ENCODE data around the gene IL17C.

IL17C gene

GRCh38 chr16:88634141-88634993 lies 4.0 kb upstream of the IL17C start:
- Mint-ChIP-seq H3K27me3 (no peaks in the 10 kb centered on the region), H3K4me1 (ENCODE audit: low read depth in 2 of 2) (peaks cover 24 to 28% of the 10 kb centered on the region in 2 donors), H3K36me3 (ENCODE audit: insufficient read depth) (peaks cover 76% of the 10 kb centered on the region), H3K27ac (peak overlapping the region; percentile 82 to 87), H3K4me3 (peak overlapping the region; percentile 86 to 87), H3K9me3 (peaks cover 0 to 3% of the 10 kb centered on the region in 2 donors)
- peak; percentile 45 for ATAC-seq (replicated peaks)
- DNase-seq: peak; percentile 62 to 71 (median 67)

- DNase-seq (no peak), ATAC-seq (replicated peaks) (no peak)
- Mint-ChIP-seq H3K27me3 (peaks cover 0 to 3% of the 10 kb centered on the region in 2 donors), H3K9me3 (peaks cover 0 to 3% of the 10 kb centered on the region in 2 donors), H3K36me3 (ENCODE audit: insufficient read depth) (peaks cover 73% of the 10 kb centered on the region), H3K4me1 (ENCODE audit: low read depth in 2 of 2) (peaks cover 27 to 31% of the 10 kb centered on the region in 2 donors), H3K4me3 (peak overlapping the region; percentile 86 to 87), H3K27ac (peak overlapping the region; percentile 82 to 87)
These were observed 3.2 kb upstream of the IL17C start for GRCh38 chr16:88634994-88635670.

- H3K4me1 Mint-ChIP-seq (ENCODE audit: low read depth in 2 of 2): peaks cover 33 to 37% of the 10 kb centered on the region in 2 donors
- DNase-seq (no peak), ATAC-seq (replicated peaks) (no peak)
- H3K27me3 Mint-ChIP-seq: peaks cover 0 to 9% of the 10 kb centered on the region in 2 donors
- peak overlapping the region; percentile 82 to 87 for H3K27ac Mint-ChIP-seq
- H3K4me3 Mint-ChIP-seq: peak overlapping the region; percentile 86 to 87
- peaks cover 79% of the 10 kb centered on the region for H3K36me3 Mint-ChIP-seq (ENCODE audit: insufficient read depth)
- H3K9me3 Mint-ChIP-seq: peaks cover 0 to 3% of the 10 kb centered on the region in 2 donors
These were observed 2.6 kb upstream of the IL17C start for GRCh38 chr16:88635671-88636319.

GRCh38 chr16:88636488-88637265 lies 1.7 kb upstream of the IL17C start:
- H3K9me3 Mint-ChIP-seq: peaks cover 0 to 3% of the 10 kb centered on the region in 2 donors
- ATAC-seq (replicated peaks): no peak
- H3K27ac Mint-ChIP-seq: peak overlapping the region; percentile 82 to 93

GRCh38 chr16:88639231-88640038 lies 1.1 kb downstream of the IL17C start:
- peaks cover 0 to 3% of the 10 kb centered on the region in 2 donors for H3K9me3 Mint-ChIP-seq
- no peak for DNase-seq
- ATAC-seq (replicated peaks): no peak
- H3K36me3 Mint-ChIP-seq (ENCODE audit: insufficient read depth): peaks cover 69% of the 10 kb centered on the region
- H3K27ac Mint-ChIP-seq: peak overlapping the region in 1 of 2 donors; percentile 82
- H3K4me3 Mint-ChIP-seq: peak overlapping the region in 1 of 2 donors; percentile 64
- H3K27me3 Mint-ChIP-seq: peaks cover 0 to 9% of the 10 kb centered on the region in 2 donors
- peaks cover 42% of the 10 kb centered on the region in 2 donors for H3K4me1 Mint-ChIP-seq (ENCODE audit: low read depth in 2 of 2)

More at GRCh38 chr16:88636488-88637265, 1.7 kb upstream of the IL17C start:
- Mint-ChIP-seq H3K4me1 (ENCODE audit: low read depth in 2 of 2) (peaks cover 33 to 37% of the 10 kb centered on the region in 2 donors), H3K36me3 (ENCODE audit: insufficient read depth) (peaks cover 76% of the 10 kb centered on the region), H3K4me3 (peak overlapping the region; percentile 67 to 87), H3K27me3 (peaks cover 0 to 9% of the 10 kb centered on the region in 2 donors)
- no peak for DNase-seq

GRCh38 chr16:88640039-88640495 lies 1.7 kb downstream of the IL17C start:
- Mint-ChIP-seq H3K4me3 (peak overlapping the region; percentile 45 to 64), H3K27me3 (peaks cover 0 to 9% of the 10 kb centered on the region in 2 donors), H3K36me3 (ENCODE audit: insufficient read depth) (peaks cover 70% of the 10 kb centered on the region), H3K27ac (peak overlapping the region in 1 of 2 donors; percentile 82), H3K4me1 (ENCODE audit: low read depth in 2 of 2) (peaks cover 44 to 48% of the 10 kb centered on the region in 2 donors), H3K9me3 (peaks cover 0 to 3% of the 10 kb centered on the region in 2 donors)
- DNase-seq (no peak), ATAC-seq (replicated peaks) (no peak)

- DNase-seq: no peak
- peak overlapping the region; percentile 45 to 64 for H3K4me3 Mint-ChIP-seq
- H3K9me3 Mint-ChIP-seq: peaks cover 0 to 3% of the 10 kb centered on the region in 2 donors
- H3K4me1 Mint-ChIP-seq (ENCODE audit: low read depth in 2 of 2): peaks cover 43 to 46% of the 10 kb centered on the region in 2 donors
- H3K36me3 Mint-ChIP-seq (ENCODE audit: insufficient read depth): peaks cover 70% of the 10 kb centered on the region
- peak overlapping the region; percentile 49 to 82 for H3K27ac Mint-ChIP-seq
- H3K27me3 Mint-ChIP-seq: peaks cover 0 to 9% of the 10 kb centered on the region in 2 donors
- no peak for ATAC-seq (replicated peaks)
These were observed 2.3 kb downstream of the IL17C start for GRCh38 chr16:88640498-88641247.

- Mint-ChIP-seq H3K4me1 (ENCODE audit: low read depth in 2 of 2) (peaks cover 29% of the 10 kb centered on the region in 2 donors), H3K4me3 (no peak overlapping the region), H3K36me3 (ENCODE audit: insufficient read depth) (peaks cover 64% of the 10 kb centered on the region), H3K27me3 (peaks cover 0 to 9% of the 10 kb centered on the region in 2 donors), H3K9me3 (no peaks in the 10 kb centered on the region), H3K27ac (no peak overlapping the region)
- DNase-seq: no peak
- ATAC-seq (replicated peaks): no peak
These were observed 4.7 kb downstream of the IL17C start for GRCh38 chr16:88642881-88643643.

- ATAC-seq (replicated peaks) (no peak), DNase-seq (no peak)
- peaks cover 63% of the 10 kb centered on the region for H3K36me3 Mint-ChIP-seq (ENCODE audit: insufficient read depth)
- H3K4me3 Mint-ChIP-seq: no peak overlapping the region
- no peaks in the 10 kb centered on the region for H3K9me3 Mint-ChIP-seq
- peak overlapping the region in 1 of 2 donors; percentile 13 for H3K27ac Mint-ChIP-seq
- H3K27me3 Mint-ChIP-seq: peaks cover 0 to 9% of the 10 kb centered on the region in 2 donors
- peaks cover 23 to 26% of the 10 kb centered on the region in 2 donors for H3K4me1 Mint-ChIP-seq (ENCODE audit: low read depth in 2 of 2)
These were observed 5.2 kb downstream of the IL17C start for GRCh38 chr16:88643644-88643932.

- no peak overlapping the region for H3K4me3 Mint-ChIP-seq
- H3K9me3 Mint-ChIP-seq: no peaks in the 10 kb centered on the region
- H3K4me1 Mint-ChIP-seq (ENCODE audit: low read depth in 2 of 2): peaks cover 24 to 27% of the 10 kb centered on the region in 2 donors
- H3K27me3 Mint-ChIP-seq: peaks cover 0 to 2% of the 10 kb centered on the region in 2 donors
- peaks cover 75% of the 10 kb centered on the region for H3K36me3 Mint-ChIP-seq (ENCODE audit: insufficient read depth)
- ATAC-seq (replicated peaks) (no peak), DNase-seq (no peak)
- peak overlapping the region; percentile 58 to 80 for H3K27ac Mint-ChIP-seq
These were observed 7.1 kb downstream of the IL17C start for GRCh38 chr16:88645455-88645854.

GRCh38 chr16:88645941-88646340 lies 7.6 kb downstream of the IL17C start:
- H3K4me3 Mint-ChIP-seq: no peak overlapping the region
- no peak overlapping the region for H3K27ac Mint-ChIP-seq
- H3K27me3 Mint-ChIP-seq: no peaks in the 10 kb centered on the region
- DNase-seq (no peak), ATAC-seq (replicated peaks) (no peak)
- H3K4me1 Mint-ChIP-seq (ENCODE audit: low read depth in 2 of 2): peaks cover 21 to 24% of the 10 kb centered on the region in 2 donors
- no peaks in the 10 kb centered on the region for H3K9me3 Mint-ChIP-seq
- H3K36me3 Mint-ChIP-seq (ENCODE audit: insufficient read depth): peaks cover 77% of the 10 kb centered on the region
